Upper lobe of right lung (tissue), 1 donor: Measurements from ENCODE around the gene ABHD17A. TPM values are rescaled to one million over a fixed set of nuclear protein-coding genes. Genes with fewer than 3 reads are reported as not detected.

Experiments used
- ATAC-seq: fragments of 200-7000 bp; cut with Tn5 transposase; one replicate; pipeline ENCODE4 v1.9.1; 2020; ENCODE audit warnings: mild to moderate bottlenecking, moderate library complexity
- DNase-seq: peaks from one replicate; pipeline ENCODE4 v3.0.0-alpha.2; 2020
- H3K27ac ChIP-seq: fragments of 200-600 bp; one replicate; pipeline ENCODE4 v1.8.0; 2022
- H3K27me3 ChIP-seq: fragments of 200-600 bp; one replicate; pipeline ENCODE4 v1.8.0; 2022; ENCODE audit warnings: mild to moderate bottlenecking
- H3K36me3 ChIP-seq: fragments of 200-600 bp; one replicate; pipeline ENCODE4 v1.8.0; 2022
- H3K4me1 ChIP-seq: fragments of 200-600 bp; one replicate; pipeline ENCODE4 v1.8.0; 2022
- H3K4me3 ChIP-seq: fragments of 200-600 bp; one replicate; pipeline ENCODE4 v1.8.0; 2022; ENCODE audit warnings: mild to moderate bottlenecking
- H3K9me3 ChIP-seq: fragments of 200-600 bp; one replicate; pipeline ENCODE4 v1.8.0; 2022
- CTCF ChIP-seq: fragments of 200-600 bp; IDR thresholded peaks from one replicate; pipeline ENCODE4 v1.8.0; 2022; ENCODE audit warnings: antibody characterized with exemption
- intact Hi-C: fragments of 100-400 bp; cut with DNase I; formaldehyde crosslinking; loops from one replicate; pipeline ENCODE4 v1.11.0; 2022
- total RNA-seq: library from RNA; stranded (reverse); fragmentation: NEBNext Ultra II Directional; extraction: Animal tissue kit (Norgen Biotek cat#: 25700); gene quantifications from one replicate; pipeline ENCODE4 v1.2.1, GENCODE V29; 2021
- donor health status: DM: no; HTN: yes; CAD: no; lungs with severe emphysema.

Gene ABHD17A
- total RNA-seq, 1 donor from 2014 or later = 76.1 TPM

GRCh38 chr19:1909761-1910080 lies 24.4 kb upstream of the ABHD17A start:
- H3K4me3 ChIP-seq = no peak overlapping the region
- H3K27ac ChIP-seq = peak overlapping the region; percentile 42
- intact Hi-C loops = loop anchor here (10.0 kb wide), 1 partner anchor 165 kb away; no protein-coding TSS in a partner anchor
- DNase-seq = no peak
- peaks cover 14% of the 10 kb centered on the region for H3K36me3 ChIP-seq
- H3K4me1 ChIP-seq = peaks cover 28% of the 10 kb centered on the region
- H3K27me3 ChIP-seq = no peaks in the 10 kb centered on the region
- no peak for TF ChIP-seq CTCF
- H3K9me3 ChIP-seq = no peaks in the 10 kb centered on the region
- no peak for ATAC-seq

GRCh38 chr19:1908364-1908678 lies 23.0 kb upstream of the ABHD17A start:
- Histone ChIP-seq H3K27ac (peak overlapping the region; percentile 63), H3K4me1 (peaks cover 28% of the 10 kb centered on the region), H3K9me3 (no peaks in the 10 kb centered on the region), H3K27me3 (no peaks in the 10 kb centered on the region), H3K36me3 (peaks cover 8% of the 10 kb centered on the region), H3K4me3 (peak overlapping the region; percentile 13)
- no peak for ATAC-seq
- no peak for TF ChIP-seq CTCF
- intact Hi-C loops = no loop called here
- no peak for DNase-seq

- Histone ChIP-seq H3K27me3 (no peaks in the 10 kb centered on the region), H3K27ac (peak overlapping the region; percentile 63), H3K9me3 (no peaks in the 10 kb centered on the region), H3K36me3 (peaks cover 3% of the 10 kb centered on the region), H3K4me1 (peaks cover 28% of the 10 kb centered on the region), H3K4me3 (peak overlapping the region; percentile 13)
- peak; percentile 79 for DNase-seq
- no peak for TF ChIP-seq CTCF
- intact Hi-C loops = no loop called here
- ATAC-seq = peak; percentile 5
These were observed 22.5 kb upstream of the ABHD17A start for GRCh38 chr19:1907563-1908363.

GRCh38 chr19:1906985-1907562 lies 21.8 kb upstream of the ABHD17A start:
- intact Hi-C loops = no loop called here
- DNase-seq = no peak
- ATAC-seq = no peak
- H3K27ac ChIP-seq = peak overlapping the region; percentile 63
- no peak for TF ChIP-seq CTCF
- H3K4me3 ChIP-seq = no peak overlapping the region
- no peaks in the 10 kb centered on the region for H3K27me3 ChIP-seq
- H3K4me1 ChIP-seq = peaks cover 28% of the 10 kb centered on the region
- H3K9me3 ChIP-seq = no peaks in the 10 kb centered on the region
- no peaks in the 10 kb centered on the region for H3K36me3 ChIP-seq

- ATAC-seq = no peak
- no peaks in the 10 kb centered on the region for H3K27me3 ChIP-seq
- no peak for TF ChIP-seq CTCF
- DNase-seq = no peak
- H3K9me3 ChIP-seq = no peaks in the 10 kb centered on the region
- intact Hi-C loops = no loop called here
- H3K27ac ChIP-seq = peak overlapping the region; percentile 71
- no peaks in the 10 kb centered on the region for H3K36me3 ChIP-seq
- peaks cover 28% of the 10 kb centered on the region for H3K4me1 ChIP-seq
- H3K4me3 ChIP-seq = peak overlapping the region; percentile 63
These were observed 20.6 kb upstream of the ABHD17A start for GRCh38 chr19:1905863-1906375.
